Heart left ventricle (tissue), 16 donors: ENCODE measurements around the gene COL23A1. TPM values are rescaled to one million over a fixed set of nuclear protein-coding genes. Genes with fewer than 3 reads are reported as not detected.

Source experiments
- ATAC-seq, 4 donors: fragments of 200-7000 bp; cut with Tn5 transposase; one replicate each; pipeline ENCODE4 v1.9.1; 2020 to 2022; ENCODE audit warnings: moderate library complexity in 4 of 4, mild to moderate bottlenecking in 3 of 4, moderate number of reproducible peaks in 1 of 4
- DNase-seq, 5 donors: peaks; one replicate each; pipeline ENCODE4 v3.0.0-alpha.2; 2020
- H3K27ac ChIP-seq, 12 donors: fragments of 200-600 bp; sonication (generic) in 4 of 12; one replicate each; pipeline versions ENCODE4 v1.5.0 to v1.8.0; 2016 to 2022; ENCODE audit warnings: mild to moderate bottlenecking in 2 of 12
- H3K27me3 ChIP-seq, 9 donors: fragments of 200-600 bp; sonication (generic) in 2 of 9; one replicate each; pipeline versions ENCODE4 v1.5.1 to v1.8.0; 2016 to 2022; ENCODE audit warnings: mild to moderate bottlenecking in 3 of 9
- H3K36me3 ChIP-seq, 9 donors: fragments of 200-600 bp; sonication (generic) in 2 of 9; one replicate each; pipeline versions ENCODE4 v1.5.0 to v1.8.0; 2018 to 2022; ENCODE audit warnings: mild to moderate bottlenecking in 2 of 9
- H3K4me1 ChIP-seq, 12 donors: fragments of 200-600 bp; sonication (generic) in 4 of 12; one replicate each; pipeline versions ENCODE4 v1.5.0 to v1.8.0; 2016 to 2022; ENCODE audit warnings: mild to moderate bottlenecking in 3 of 12
- H3K4me3 ChIP-seq, 12 donors: fragments of 200-600 bp; sonication (generic) in 4 of 12; one replicate each; pipeline versions ENCODE4 v1.5.0 to v1.8.0; 2017 to 2022; ENCODE audit warnings: mild to moderate bottlenecking in 9 of 12, moderate library complexity in 4 of 12
- H3K9me3 ChIP-seq, 12 donors: fragments of 200-600 bp; sonication (generic) in 4 of 12; one replicate each; pipeline versions ENCODE4 v1.5.0 to v1.8.0; 2016 to 2022; ENCODE audit warnings: mild to moderate bottlenecking in 1 of 12
- POLR2A ChIP-seq, 2 donors: fragments of 450-650 bp; IDR thresholded peaks; one replicate each; pipeline ENCODE4 v1.6.1; 2017; ENCODE audit warnings: antibody characterized with exemption in 2 of 2, mild to moderate bottlenecking in 2 of 2, moderate library complexity in 2 of 2
- WGBS, 4 donors: extraction: QIAGEN DNeasy Blood & Tissue Kit in 2 of 4; methylation state at CpG; one replicate each; pipeline versions ENCODE4 v1.1.5 to v1.1.7; 2013 to 2018; 5-methylcytosine and 5-hydroxymethylcytosine counted together
- intact Hi-C, 10 donors: fragments of 100-400 bp; cut with DNase I; formaldehyde crosslinking; loops; one replicate each; pipeline versions ENCODE4 v1.11.1 to v1.14.2; 2022
- polyA plus RNA-seq, 2 donors: library from polyadenylated mRNA; stranded (reverse); fragments of 200-250 nt; gene quantifications; one replicate each; pipeline ENCODE4 v1.2.3, GENCODE V29; 2013
- total RNA-seq, 9 donors: library from RNA; depleted of rRNA in 2 of 9; stranded (reverse); fragments of >200 nt in 2 of 9; fragmentation: NEBNext Ultra II Directional in 3 of 9; extraction: Animal tissue kit (Norgen Biotek cat#: 25700) in 3 of 9; gene quantifications; one replicate each; pipeline versions ENCODE4 v1.1.0 to v1.2.4, GENCODE V29; 2016 to 2023
- TF ChIP-seq, protein P1 (sequence below), 12 donors: fragments of 200-600 bp; sonication (generic) in 4 of 12; IDR thresholded peaks; one replicate each; pipeline versions ENCODE4 v1.5.0 to v1.8.0; 2018 to 2022; ENCODE audit warnings: antibody characterized with exemption in 12 of 12, mild to moderate bottlenecking in 5 of 12
- donor health status: ischemic (EF 13 %, LVEDD 7.1; RV severe dilation, severe dysfunction).
- donor health status: healthy with polysubstance abuse.
- donor health status: DM: no; HTN: yes; CAD: no.
- donor health status: DM: no; HTN: no; CAD: no.
- donor health status: ischemic (EF 25% LVEDD 6.9; RV normal size, moderate dysfunction).
- donor health status: ischemic (EF 25% LVEDD 5.7; RV mildly dilated, moderate dysfunction).
- donor health status: healthy.
- donor health status: DM: yes; HTN: yes; CAD: no.
- donor health status: ischemic (EF 35%, LVEDD 5.7; RV mildly dilated, moderate dysfunction).
- donor health status: nonischemic (EF 11% LVEDD 7.7; RV severe dilation, severe dysfunction).
- donor health status: DM: yes; HTN: yes; CAD: no.
- donor health status: PGD.
- donor health status: ischemic (EF 29% LVEDD 5.4; RV normal size, mild dysfunction).
- donor health status: nonischemic (EF 23%, LVEDD 6.1; RV moderate dilation, normal function).

COL23A1 gene
- total and polyA plus RNA-seq, 11 donors, result 6.0 to 33.0 (median 18.8) TPM

DNA sequence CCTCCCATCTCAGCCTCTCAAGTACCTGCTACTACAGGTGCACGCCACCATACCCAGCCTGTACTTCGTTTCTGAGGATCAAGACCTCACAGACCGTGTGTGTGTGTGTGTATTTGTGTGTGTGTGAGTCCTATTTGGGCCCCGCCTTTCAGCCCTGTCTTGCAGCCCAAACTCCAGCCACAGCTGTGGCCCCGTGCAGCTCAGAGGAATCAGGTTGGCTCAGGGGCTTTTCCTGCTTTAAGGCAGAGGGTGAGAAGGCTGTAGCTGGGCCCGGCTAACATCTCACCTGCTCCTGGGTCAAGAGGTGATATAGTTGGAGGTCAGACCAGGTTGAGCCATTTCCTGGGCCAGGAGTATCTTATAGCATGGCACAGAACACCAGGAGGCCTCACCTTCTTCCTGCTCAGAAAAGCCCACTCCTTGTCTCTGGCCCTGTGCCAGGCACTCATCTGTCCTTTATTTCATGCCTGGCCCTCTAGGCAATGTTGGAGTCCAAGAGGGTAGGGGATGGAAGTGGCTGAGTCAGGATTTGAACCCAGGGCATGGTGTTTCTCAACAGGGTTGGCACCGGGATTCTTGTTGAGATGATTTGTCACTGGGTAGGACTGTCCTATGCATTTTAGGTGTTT, 356.0 kb downstream of the COL23A1 start:
- Histone ChIP-seq H3K4me3 (no peak overlapping the region), H3K9me3 (no peaks in the 10 kb centered on the region), H3K27me3 (no peaks in the 10 kb centered on the region), H3K27ac (peak overlapping the region in 1 of 12 donors; percentile 49), H3K36me3 (peaks cover 0 to 16% (median 9%) of the 10 kb centered on the region in 9 donors), H3K4me1 (peaks cover 7 to 86% (median 57%) of the 10 kb centered on the region in 12 donors)
- TF ChIP-seq, protein P1, sequence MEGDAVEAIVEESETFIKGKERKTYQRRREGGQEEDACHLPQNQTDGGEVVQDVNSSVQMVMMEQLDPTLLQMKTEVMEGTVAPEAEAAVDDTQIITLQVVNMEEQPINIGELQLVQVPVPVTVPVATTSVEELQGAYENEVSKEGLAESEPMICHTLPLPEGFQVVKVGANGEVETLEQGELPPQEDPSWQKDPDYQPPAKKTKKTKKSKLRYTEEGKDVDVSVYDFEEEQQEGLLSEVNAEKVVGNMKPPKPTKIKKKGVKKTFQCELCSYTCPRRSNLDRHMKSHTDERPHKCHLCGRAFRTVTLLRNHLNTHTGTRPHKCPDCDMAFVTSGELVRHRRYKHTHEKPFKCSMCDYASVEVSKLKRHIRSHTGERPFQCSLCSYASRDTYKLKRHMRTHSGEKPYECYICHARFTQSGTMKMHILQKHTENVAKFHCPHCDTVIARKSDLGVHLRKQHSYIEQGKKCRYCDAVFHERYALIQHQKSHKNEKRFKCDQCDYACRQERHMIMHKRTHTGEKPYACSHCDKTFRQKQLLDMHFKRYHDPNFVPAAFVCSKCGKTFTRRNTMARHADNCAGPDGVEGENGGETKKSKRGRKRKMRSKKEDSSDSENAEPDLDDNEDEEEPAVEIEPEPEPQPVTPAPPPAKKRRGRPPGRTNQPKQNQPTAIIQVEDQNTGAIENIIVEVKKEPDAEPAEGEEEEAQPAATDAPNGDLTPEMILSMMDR (IDR thresholded peaks at IDR 0.05), result no peak
- no peak for TF ChIP-seq POLR2A (IDR thresholded peaks at IDR 0.05)
- ATAC-seq (no peak), DNase-seq (peak in 3 of 5 donors; percentile 21 to 31 (median 26))
- 81 to 92% (median 91%) methylated on average over 5 to 7 of the region's 7 CpGs for WGBS, 4 donors
- intact Hi-C loops, result loop anchor here in 3 of 10 donors (1.0 to 10.0 kb wide), 3 partner anchors 356 to 501 kb away; partner anchors contain the start of genes COL23A1 (in 3 of the 3) and ZNF354A (in 1 of the 3)

DNA sequence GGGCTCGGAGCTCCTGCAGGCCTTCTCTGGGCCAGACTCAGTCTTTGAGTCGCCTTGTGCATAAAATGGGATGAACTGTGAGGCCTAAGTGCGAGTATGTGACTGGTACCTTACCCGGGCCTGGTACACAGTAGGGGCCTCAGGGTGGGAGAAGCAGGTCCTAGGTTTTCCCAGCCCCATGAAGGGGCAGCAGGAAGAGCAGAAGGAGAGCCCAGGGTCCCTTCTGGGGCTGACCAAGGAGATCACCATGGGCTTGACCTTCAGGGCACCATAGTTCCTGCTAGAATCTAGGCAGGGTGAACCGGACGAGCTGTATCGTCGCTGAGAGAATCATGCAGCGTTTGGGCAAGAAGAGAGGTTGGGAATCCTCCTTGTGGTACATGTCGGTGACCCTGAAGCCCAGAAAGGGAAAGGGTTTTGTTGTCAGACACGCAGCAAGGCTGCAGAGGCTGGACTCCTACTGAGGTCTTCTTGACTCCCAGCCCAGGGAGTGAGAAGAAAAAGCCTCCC, 357.2 kb downstream of the COL23A1 start:
- ATAC-seq, result no peak
- WGBS, 4 donors, result 67 to 78% (median 70%) methylated on average over 10 to 11 of the region's 11 CpGs
- intact Hi-C loops, result loop anchor here in 1 of 10 donors (10.0 kb wide), 1 partner anchor 502 kb away; the partner anchor contains the start of gene ZNF354A
- Histone ChIP-seq H3K4me1 (peaks cover 5 to 74% (median 45%) of the 10 kb centered on the region in 12 donors), H3K4me3 (peak overlapping the region; percentile 59 to 97 (median 73)), H3K36me3 (peaks cover 0 to 29% (median 22%) of the 10 kb centered on the region in 9 donors), H3K27me3 (no peaks in the 10 kb centered on the region), H3K9me3 (no peaks in the 10 kb centered on the region), H3K27ac (peak overlapping the region; percentile 82 to 99 (median 98))
- TF ChIP-seq, protein P1 (IDR thresholded peaks at IDR 0.05), result no peak
- TF ChIP-seq POLR2A (IDR thresholded peaks at IDR 0.05), result no peak
- peak in 1 of 5 donors; percentile 22 for DNase-seq

DNA sequence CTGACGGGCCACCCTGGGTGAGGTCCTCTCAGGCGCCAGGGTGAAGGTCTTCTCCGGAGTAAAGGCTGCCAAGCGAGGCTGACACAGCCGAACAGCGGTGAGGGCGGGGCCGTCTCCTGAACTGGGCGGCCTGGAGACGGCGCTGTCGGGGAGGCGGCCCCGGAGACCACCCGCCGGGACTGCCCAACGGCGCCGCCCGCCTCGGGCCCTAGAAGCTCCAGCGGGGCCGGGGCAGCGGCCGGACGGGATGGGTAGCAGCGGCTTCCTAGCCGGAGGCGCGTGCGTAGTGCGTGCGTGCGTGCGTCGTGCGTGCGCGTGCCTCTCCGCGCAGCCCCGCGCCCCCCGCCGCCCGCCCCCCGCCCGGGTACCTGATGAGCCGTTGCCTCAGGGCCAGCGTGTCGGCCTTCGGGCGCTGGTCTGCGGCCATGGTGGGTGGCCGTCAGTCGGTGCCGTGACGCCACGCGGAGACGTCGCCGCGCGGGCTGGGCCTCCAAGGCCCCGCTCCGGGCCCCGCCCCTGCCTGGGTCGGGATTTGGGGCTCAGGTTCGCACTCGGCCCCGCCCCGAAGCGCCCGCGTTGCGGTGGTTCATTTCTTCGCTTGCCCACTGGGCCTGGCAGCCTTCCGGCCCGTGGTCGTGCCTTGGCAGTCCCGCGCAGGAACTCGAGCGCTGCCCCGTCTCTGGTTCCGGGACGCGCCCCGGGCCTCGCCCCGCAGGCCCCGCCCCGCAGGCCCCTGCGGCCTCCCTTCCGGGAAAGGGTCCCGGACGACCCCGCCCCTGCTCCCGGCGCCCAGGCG, 357.9 kb downstream of the COL23A1 start, which contains the start of gene PHYKPL:
Gene PHYKPL (minus strand): TSS at position 679 of the 796 bp plus-strand sequence. CDS start 252 bp downstream, at position 427.
- intact Hi-C loops, result loop anchor here in 1 of 10 donors (10.0 kb wide), 1 partner anchor 502 kb away; the partner anchor contains the start of gene ZNF354A
- WGBS, 4 donors, result 0 to 1% (median 1%) methylated on average over 44 to 102 of the region's 102 CpGs
- TF ChIP-seq, protein P1 (IDR thresholded peaks at IDR 0.05), result peak in 2 of 12 donors; percentile 15 to 17
- peak in 1 of 2 donors; percentile 54 for TF ChIP-seq POLR2A (IDR thresholded peaks at IDR 0.05)

More for the DNA sequence above, 357.9 kb downstream of the COL23A1 start, which contains the start of gene PHYKPL:
- Histone ChIP-seq H3K36me3 (peaks cover 0 to 35% (median 29%) of the 10 kb centered on the region in 9 donors), H3K4me3 (peak within 1 kb of the TSS; percentile 59 to 97 (median 73)), H3K4me1 (peaks cover 5 to 67% (median 39%) of the 10 kb centered on the region in 12 donors), H3K27me3 (no peaks in the 10 kb centered on the region), H3K27ac (peak within 1 kb of the TSS; percentile 82 to 99 (median 98)), H3K9me3 (no peaks in the 10 kb centered on the region)
- peak; percentile 69 to 89 (median 81) for DNase-seq
- ATAC-seq, result peak; percentile 29 to 81 (median 70)
